Stimulated activated CD4-positive, alpha-beta T cell treated with anti-CD3 and anti-CD28 coated beads, TNF-alpha, amount 100 ng/mL, for 1 hour (primary cell): ENCODE measurements around the gene PSPC1.

Experiments used
- DNase-seq, 3 donors: peaks; one replicate each; pipeline ENCODE4 v3.0.0-alpha.2; 2020; ENCODE audit warnings: low read depth in 3 of 3, low spot score in 1 of 3

The PSPC1 gene

DNA sequence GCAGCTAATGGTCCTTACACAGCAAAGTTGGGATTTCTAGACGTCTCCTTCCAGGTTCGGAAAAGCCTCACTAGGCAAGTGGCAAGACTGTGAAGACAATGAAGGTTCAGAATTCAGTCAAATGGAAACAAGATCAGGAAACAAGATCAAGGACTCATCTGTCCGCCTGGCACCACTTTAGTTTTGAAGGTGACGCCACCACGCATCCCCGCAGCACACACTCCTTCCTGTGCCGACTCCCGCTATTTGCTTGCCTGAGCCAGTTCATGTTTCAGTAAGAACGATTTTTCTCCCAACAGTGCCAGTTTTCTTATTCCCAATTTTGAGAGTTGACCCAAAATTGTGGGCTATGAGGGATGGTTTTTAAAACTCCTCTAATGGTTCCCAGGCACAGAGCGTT, 107.8 kb downstream of the PSPC1 start:
- DNase-seq, result no peak

DNA sequence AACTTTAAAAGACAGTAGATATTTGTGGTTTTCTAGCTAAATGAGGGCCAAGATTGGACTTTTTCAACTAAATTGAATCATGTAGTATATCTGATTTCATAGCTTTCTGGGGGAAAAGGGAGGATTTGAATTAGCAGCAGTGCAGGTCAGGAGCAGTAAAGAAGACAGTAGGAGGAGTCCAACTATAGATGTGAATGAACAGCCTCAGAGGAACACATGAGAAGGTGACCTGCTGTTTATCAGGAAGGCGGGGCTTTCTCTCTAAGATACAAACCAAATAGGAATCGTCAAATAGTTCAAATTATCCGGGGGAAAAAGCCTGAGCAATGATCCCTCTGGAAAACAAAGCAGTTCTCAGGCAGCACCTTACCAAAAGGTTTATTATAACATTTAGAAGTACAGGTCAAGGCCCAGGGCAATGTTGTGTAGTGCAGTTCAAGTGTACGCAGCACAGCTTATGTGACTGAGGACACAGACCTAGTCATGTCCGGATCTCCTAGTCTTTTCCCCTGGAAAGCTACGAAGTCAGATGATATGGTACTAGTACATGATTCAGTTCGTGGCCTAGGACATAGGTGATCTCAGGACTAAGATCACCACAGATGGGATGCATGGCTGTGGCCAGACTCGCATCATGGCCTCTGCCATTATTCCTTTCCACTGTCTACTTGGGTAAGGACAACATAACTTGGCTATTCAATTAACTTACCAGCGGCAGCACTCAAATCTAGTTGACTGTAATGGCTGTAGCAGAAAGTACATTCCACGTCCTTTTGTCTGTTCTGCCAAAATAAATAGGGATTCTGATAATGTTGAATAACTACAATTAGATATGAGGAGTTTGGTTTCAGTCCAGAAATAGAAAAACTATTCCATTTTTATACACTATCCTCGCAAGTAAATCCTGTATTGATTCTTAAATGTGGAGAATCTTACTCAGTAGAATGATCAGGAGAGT, 109.0 kb downstream of the PSPC1 start:
- DNase-seq, result no peak

DNA sequence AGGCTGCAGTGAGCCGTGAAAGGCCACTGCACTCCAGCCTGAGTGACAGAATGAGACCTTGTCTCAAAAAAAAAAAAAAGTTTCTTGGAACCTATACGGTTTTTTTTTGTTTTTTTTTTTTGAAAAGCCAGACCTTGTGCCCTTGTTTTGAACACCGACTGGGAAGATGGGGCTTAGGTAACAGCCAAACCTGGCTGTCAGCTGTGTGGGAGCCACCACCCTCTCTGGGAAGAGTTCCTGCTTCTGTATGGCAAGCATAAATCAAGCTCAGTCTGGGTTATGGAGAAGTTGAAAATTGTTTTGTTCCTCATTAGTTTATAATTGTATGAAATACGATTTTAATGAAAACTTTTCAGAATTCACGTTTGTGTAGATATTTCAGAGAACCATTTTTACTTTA, 109.8 kb downstream of the PSPC1 start:
- DNase-seq, result no peak

DNA sequence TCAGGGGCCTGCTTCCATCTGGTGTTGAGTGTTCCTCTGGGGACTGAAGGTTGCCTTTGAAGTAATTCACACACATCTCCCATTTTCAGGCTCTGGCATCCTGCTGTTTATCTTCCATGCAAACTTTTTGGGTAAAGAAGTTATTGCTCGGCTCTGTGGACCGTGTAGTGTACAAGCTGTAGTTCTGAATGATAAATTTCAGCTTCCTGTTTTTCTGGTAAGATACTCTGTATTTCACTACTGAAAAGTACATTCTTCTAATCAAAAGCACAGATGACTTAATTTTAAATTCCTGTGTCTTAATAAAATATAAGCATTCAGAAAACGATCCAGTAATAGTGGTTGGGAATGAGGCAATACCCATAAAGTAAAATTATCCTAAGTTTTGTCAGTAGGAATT, 112.6 kb downstream of the PSPC1 start:
- no peak for DNase-seq

DNA sequence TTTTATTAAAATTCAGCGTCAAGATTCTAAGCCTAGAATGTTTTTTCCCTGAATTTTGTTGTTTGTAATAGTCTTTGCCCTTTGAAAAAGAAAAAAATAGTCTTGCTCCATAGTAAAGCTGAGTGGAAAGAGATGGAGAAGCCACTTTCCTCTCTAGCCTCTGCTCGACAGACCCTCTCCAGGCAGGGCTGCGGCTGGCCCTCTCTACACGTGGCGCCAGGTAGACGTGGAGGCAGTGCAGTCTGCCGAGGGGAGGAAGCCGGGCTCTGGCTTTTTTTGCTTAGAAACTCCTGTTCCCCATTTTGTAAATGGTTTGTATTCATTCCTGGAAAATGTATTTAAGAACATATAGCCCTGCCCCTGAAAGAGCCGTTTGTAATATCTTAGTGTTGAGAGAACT, 114.0 kb downstream of the PSPC1 start:
- DNase-seq, result no peak

DNA sequence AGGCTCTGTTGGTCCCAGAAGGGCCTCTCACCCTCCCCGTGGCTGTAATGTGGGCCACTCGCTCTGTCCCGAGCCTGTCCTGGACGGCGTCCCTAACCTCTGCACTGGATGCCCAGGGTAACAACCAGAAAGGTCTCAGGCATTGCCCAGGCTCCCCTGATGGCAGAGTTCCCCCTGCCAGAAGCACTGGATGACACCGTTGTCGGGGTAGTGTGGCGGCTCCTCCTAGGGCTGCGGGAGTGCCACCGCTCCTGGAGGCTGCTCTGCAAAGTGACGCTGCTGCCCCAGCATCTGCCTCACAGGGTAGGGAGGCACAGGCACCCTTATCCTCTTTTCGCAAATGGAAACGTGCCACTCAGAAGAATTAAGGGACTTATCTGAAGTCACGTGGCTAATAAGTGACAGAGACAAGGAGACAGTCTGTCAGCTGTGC, 117.3 kb downstream of the PSPC1 start:
- no peak for DNase-seq

DNA sequence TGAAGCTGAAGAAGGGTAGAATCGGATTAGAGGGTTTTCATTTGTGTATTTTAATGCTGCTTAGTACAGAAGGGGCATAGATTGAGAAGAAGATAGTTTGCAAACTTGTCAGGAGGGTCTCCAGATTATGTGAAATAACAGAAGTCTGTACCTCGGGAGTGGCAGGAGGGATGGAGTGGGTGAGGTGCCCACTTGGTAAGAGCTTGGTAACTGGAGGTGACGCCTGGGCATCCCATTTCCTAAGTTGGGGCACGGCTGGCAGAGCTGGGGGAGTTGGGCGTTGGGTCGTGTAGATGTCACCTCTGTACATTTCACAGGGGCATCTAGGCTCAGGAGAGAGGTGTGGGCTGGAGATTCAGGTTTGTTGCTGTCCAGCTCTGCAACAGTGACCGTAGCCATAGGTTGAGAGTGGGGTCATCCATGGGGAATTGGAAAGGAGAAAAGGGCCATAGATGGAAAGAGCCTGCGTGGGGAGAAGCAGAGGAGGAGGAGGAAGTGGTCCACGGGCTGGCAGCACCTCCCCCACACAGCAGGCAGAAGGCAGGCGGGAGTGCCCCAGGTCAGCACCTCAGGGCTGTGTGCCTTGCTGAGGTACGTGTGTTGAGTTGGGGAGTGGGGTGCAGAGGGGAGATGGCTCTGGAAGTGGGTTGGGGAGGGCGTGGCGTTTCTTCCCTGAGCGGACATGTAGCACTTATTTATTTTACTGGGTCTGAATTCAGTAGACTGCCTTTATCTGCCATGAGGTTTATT, 118.1 kb downstream of the PSPC1 start:
- no peak for DNase-seq

DNA sequence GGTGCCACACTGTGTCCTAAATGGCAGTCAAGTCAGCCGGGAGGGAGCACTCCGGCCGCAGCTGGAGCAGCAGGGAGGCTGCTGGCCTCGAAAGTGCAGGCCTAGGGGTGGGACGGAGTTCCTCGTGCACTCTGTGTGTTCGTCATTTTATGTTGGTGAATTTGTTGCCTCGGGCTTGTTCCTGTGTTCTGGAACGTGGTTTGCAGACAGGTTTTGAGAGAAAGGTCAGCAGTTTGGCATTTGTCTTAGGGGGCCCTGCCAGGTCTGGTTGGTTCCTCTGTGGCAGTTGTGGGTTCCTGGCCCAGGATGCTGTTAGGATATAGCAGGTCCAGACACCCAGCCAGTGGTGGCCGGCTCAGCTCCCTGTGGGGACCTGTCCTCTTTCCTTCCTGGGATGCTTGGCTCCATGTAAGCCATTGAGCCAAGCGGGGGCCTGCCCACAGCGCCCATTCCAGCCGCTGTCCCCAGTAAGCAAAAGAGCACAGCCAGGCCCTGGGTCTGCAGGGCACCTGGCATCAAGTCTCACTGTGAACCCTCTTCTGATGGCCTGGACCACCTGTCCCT, 119.2 kb downstream of the PSPC1 start:
- DNase-seq, result no peak

DNA sequence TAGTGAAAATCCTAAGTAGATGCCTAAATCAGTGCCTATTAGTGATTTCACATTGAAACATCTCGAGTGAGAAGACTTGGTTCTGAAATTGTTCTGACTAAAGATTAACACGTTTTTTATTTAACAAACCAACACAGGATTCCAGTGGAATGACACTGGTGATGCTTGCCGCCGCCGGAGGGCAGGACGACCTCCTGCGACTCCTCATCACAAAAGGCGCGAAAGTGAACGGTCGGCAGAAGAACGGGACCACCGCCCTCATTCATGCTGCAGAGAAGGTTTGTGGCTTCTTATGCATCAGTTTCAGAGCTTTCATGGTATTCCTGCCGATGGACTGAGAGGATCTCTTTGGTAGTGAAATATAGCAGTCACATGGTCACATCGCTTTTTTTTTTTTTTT, 121.2 kb downstream of the PSPC1 start:
- DNase-seq, result no peak

DNA sequence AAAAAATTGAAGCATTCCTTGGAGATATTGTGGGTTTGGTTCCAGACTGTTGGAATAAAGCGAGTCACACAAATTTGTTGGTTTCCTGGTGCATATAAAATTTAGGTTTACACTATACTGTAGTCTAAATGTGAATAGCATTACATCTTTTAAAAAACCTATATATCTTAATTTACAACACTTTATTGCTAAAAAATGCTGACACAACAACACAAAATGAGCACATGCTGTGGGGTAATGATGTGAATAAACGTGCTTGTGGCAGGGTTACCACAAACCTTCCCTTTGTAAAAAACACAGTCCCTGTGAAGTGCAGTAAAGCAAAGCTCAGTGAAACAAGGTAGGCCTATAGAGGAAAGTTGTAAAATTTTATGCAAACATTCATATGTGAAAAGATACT, 121.6 kb downstream of the PSPC1 start:
- no peak for DNase-seq

DNA sequence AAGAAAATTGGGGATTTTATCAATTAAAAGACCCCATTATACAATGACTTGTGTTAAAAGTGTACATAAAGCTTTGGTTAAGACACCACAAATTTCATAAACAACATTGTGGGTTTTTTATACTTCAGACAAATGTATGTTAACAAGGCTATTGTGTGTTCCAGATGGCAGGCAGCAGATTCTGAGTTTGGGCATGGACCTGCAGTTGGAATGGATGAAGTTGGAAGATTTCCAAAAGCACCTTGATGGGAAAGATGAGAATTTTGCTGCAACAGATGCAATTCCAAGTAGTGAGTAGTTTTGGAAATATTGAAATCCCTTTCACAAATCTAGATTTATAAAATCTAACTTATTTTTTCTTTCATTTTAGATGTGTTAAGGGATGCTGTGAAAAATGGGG, 123.9 kb downstream of the PSPC1 start:
- no peak for DNase-seq

DNA sequence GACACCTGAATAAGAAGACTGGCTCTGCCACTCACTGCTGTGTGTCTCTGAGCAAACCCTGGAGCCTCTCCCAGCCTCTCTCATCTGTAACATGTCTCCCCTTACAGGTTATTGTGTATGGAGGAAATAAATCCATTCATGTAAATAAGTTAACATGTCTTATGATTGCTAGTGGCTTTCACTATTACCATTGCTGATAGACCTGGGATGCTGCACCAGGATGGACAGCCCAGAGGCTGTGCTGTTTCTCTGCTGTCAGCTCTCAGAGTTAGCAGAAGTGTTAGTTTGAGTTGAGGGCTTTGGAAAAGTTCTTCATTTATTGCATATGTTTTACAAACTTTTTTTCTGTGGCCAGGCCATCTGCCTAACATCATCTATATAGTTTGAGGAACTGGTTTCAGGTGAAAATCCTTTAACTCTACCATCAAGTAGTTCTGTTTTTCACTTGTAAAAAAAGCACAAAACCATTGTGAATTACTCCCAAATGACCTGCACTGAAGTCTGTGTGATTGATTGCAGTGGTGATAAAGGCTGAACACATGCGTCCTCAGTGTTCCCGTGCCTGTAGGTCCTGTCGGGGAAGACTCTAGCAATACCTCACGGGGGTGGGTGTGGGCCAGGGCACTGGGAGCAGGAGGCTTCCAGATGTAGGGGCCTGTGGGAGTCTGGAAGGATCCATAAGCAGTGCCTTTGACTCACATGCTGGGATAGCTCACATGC, 124.7 kb downstream of the PSPC1 start:
- DNase-seq, result no peak
